ENCODE results near the gene PKD1L1.

PKD1L1 gene

DNA sequence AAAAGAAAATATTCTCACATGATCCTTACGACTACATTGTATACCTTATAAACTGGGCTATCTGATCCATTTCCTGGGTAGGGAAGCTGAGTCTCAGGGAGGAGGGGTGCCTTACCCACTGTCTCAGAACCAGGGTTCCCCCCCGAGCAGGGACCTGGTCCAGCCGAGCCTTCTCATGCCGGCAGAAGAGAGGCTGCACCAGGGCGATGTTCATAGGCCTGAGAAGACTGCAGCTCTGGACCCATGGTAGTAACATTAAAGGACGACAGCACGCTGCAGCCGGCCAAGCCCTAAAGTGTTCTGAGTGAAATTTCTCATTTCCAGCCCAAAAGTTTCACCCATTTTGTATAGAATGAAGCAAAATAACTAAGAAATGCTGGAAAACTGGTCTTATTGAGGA lies 203.4 kb downstream of the PKD1L1 start (continued):
- TF ChIP-seq SNAI2 (CRISPR knock-in tag; IDR thresholded peaks at IDR 0.05): no peak

DNA sequence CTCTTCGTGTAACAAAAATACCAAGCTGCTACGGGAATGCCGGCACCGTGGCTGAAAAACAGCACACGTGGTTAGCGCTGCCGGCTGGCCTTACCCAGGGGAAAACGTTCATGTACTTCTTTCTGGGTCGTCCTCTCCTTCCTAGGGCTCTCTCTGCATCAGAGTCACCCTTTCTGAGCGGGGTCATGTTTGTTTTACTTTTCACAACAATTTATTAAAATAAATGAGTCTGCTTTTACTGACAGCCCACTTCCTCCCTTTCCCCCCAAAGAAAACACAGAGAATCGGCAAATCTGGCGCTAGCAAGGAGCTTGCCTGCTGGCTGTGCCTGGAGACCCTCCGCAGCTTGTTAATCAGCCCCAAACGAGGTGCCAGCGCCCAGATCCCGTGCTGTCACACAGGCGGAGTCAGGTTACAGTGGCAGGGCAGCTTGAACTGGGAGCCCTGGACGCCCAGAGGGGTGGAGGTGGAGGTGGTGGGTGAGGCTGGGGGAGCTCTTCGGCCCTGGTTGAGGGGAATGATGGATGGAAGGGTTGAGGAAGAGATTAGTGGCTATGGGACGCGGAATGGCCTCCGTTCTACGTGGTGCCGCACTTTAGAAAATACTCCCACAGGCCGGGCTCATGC lies 204.2 kb downstream of the PKD1L1 start:
- ATAC-seq: no peak

GRCh38 chr7:47741984-47742383 lies 206.3 kb downstream of the PKD1L1 start:
- TF ChIP-seq, protein P1, sequence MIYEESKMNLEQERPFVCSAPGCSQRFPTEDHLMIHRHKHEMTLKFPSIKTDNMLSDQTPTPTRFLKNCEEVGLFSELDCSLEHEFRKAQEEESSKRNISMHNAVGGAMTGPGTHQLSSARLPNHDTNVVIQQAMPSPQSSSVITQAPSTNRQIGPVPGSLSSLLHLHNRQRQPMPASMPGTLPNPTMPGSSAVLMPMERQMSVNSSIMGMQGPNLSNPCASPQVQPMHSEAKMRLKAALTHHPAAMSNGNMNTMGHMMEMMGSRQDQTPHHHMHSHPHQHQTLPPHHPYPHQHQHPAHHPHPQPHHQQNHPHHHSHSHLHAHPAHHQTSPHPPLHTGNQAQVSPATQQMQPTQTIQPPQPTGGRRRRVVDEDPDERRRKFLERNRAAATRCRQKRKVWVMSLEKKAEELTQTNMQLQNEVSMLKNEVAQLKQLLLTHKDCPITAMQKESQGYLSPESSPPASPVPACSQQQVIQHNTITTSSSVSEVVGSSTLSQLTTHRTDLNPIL (CRISPR knock-in tag; IDR thresholded peaks at IDR 0.05; ENCODE audit: low read depth): no peak
- TF ChIP-seq ESRRG (CRISPR knock-in tag; IDR thresholded peaks at IDR 0.05) (no peak), ISL1 (CRISPR knock-in tag; IDR thresholded peaks at IDR 0.05) (no peak), RARB (CRISPR knock-in tag; IDR thresholded peaks at IDR 0.05) (no peak), ZNF565 (CRISPR knock-in tag; conservative IDR thresholded peaks at IDR 0.05; ENCODE audit: low read depth) (no peak), PPARA (CRISPR knock-in tag; IDR thresholded peaks at IDR 0.05; ENCODE audit: borderline replicate concordance) (no peak), ARNTL (CRISPR knock-in tag; IDR thresholded peaks at IDR 0.05; ENCODE audit: borderline replicate concordance, low read depth) (no peak), ZC3H10 (CRISPR knock-in tag; IDR thresholded peaks at IDR 0.05) (no peak), TOX (CRISPR knock-in tag; IDR thresholded peaks at IDR 0.05; ENCODE audit: borderline replicate concordance) (no peak), PATZ1 (CRISPR knock-in tag; IDR thresholded peaks at IDR 0.05; ENCODE audit: borderline replicate concordance) (no peak), POU6F1 (CRISPR knock-in tag; IDR thresholded peaks at IDR 0.05; ENCODE audit: borderline replicate concordance, low read depth) (no peak), CSRNP3 (CRISPR knock-in tag; IDR thresholded peaks at IDR 0.05) (no peak), ZNF70 (CRISPR knock-in tag; IDR thresholded peaks at IDR 0.05) (no peak), CSDC2 (CRISPR knock-in tag; IDR thresholded peaks at IDR 0.05) (no peak), OSR1 (CRISPR knock-in tag; IDR thresholded peaks at IDR 0.05) (no peak), GLIS3 (CRISPR knock-in tag; IDR thresholded peaks at IDR 0.05) (no peak), SNAI2 (CRISPR knock-in tag; IDR thresholded peaks at IDR 0.05) (no peak)
- TF ChIP-seq, protein P2, sequence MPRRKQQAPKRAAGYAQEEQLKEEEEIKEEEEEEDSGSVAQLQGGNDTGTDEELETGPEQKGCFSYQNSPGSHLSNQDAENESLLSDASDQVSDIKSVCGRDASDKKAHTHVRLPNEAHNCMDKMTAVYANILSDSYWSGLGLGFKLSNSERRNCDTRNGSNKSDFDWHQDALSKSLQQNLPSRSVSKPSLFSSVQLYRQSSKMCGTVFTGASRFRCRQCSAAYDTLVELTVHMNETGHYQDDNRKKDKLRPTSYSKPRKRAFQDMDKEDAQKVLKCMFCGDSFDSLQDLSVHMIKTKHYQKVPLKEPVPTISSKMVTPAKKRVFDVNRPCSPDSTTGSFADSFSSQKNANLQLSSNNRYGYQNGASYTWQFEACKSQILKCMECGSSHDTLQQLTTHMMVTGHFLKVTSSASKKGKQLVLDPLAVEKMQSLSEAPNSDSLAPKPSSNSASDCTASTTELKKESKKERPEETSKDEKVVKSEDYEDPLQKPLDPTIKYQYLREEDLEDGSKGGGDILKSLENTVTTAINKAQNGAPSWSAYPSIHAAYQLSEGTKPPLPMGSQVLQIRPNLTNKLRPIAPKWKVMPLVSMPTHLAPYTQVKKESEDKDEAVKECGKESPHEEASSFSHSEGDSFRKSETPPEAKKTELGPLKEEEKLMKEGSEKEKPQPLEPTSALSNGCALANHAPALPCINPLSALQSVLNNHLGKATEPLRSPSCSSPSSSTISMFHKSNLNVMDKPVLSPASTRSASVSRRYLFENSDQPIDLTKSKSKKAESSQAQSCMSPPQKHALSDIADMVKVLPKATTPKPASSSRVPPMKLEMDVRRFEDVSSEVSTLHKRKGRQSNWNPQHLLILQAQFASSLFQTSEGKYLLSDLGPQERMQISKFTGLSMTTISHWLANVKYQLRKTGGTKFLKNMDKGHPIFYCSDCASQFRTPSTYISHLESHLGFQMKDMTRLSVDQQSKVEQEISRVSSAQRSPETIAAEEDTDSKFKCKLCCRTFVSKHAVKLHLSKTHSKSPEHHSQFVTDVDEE (CRISPR knock-in tag; IDR thresholded peaks at IDR 0.05): no peak
- peak; percentile 72 for ATAC-seq

More for the DNA sequence above, 204.2 kb downstream of the PKD1L1 start:
- TF ChIP-seq RARB (CRISPR knock-in tag; IDR thresholded peaks at IDR 0.05) (no peak), ZNF8 (CRISPR knock-in tag; IDR thresholded peaks at IDR 0.05) (no peak), ZNF70 (CRISPR knock-in tag; IDR thresholded peaks at IDR 0.05) (no peak)
- TF ChIP-seq, protein P1 (CRISPR knock-in tag; IDR thresholded peaks at IDR 0.05; ENCODE audit: low read depth): no peak
